ENCODE results near the gene MARS2. TPM values are rescaled to one million over a fixed set of nuclear protein-coding genes. Genes with fewer than 3 reads are reported as not detected.

Gene MARS2
- total RNA-seq, 1 experiment from 2014 or later = 14.4 TPM

- Histone ChIP-seq H3K27me3 (ENCODE audit: insufficient read depth, low read length) (no peaks in the 10 kb centered on the region), H3K36me3 (ENCODE audit: control insufficient read depth in 1 of 2, insufficient read depth in 2 of 2, low read length in 2 of 2) (no peaks in the 10 kb centered on the region), H3K9me3 (ENCODE audit: control insufficient read depth in 1 of 2, insufficient read depth in 1 of 2, low read depth in 1 of 2, low read length in 2 of 2) (no peaks in the 10 kb centered on the region), H4K20me1 (ENCODE audit: insufficient read depth) (no peaks in the 10 kb centered on the region), H3K79me2 (ENCODE audit: insufficient read depth, low read length) (no peaks in the 10 kb centered on the region), H3K4me2 (ENCODE audit: low read length) (no peak overlapping the region), H3K27ac (ENCODE audit: low read depth, low read length) (no peak overlapping the region), H3K4me1 (ENCODE audit: control insufficient read depth in 1 of 2, insufficient read depth in 2 of 2, low read length in 2 of 2) (no peaks in the 10 kb centered on the region), H3K9me2 (ENCODE audit: insufficient read depth) (no peaks in the 10 kb centered on the region), H3K9ac (ENCODE audit: low read length) (no peak overlapping the region), H2AFZ (ENCODE audit: low read depth, low read length, poor library complexity, severe bottlenecking) (no peak overlapping the region), H3K4me3 (replicated peaks in 1 of 2; ENCODE audit: low read depth in 1 of 2, low read length in 2 of 2) (no peak overlapping the region)
- no peak for DNase-seq (ENCODE audit: low read depth, low spot score)
- ChIA-PET RAD21 (ENCODE audit: low non-redundant PET in 1 of 2, low total read pairs in 2 of 2, uncharacterized antibody in 2 of 2, unreplicated experiment in 2 of 2) (no interaction called here), POLR2A (no interaction called here), CTCF (no interaction called here)
- ATAC-seq = no peak
- intact Hi-C loops (cut with micrococcal nuclease) = no loop called here
- no TSS peak for BruUV-seq (replicated peaks)
- TF ChIP-seq EZH2phosphoT487 (IDR thresholded peaks at IDR 0.05; ENCODE audit: borderline replicate concordance) = no peak
- TF ChIP-seq CTCF (IDR thresholded peaks at IDR 0.05 in 2 of 3, conservative IDR thresholded peaks at IDR 0.05 in 1 of 3; ENCODE audit: borderline replicate concordance in 1 of 3, insufficient read depth in 1 of 3, low read depth in 2 of 3, low read length in 2 of 3) = no peak
- TF ChIP-seq SRF (IDR thresholded peaks at IDR 0.05; ENCODE audit: low read depth) = no peak
- TF ChIP-seq YY1 (IDR thresholded peaks at IDR 0.05; ENCODE audit: extremely low read depth, insufficient replicate concordance, low read depth, low read length) = no peak
- no peak for TF ChIP-seq MAX (IDR thresholded peaks at IDR 0.05)
- no peak for TF ChIP-seq ZFX (IDR thresholded peaks at IDR 0.05)
- TF ChIP-seq EZH2 (IDR thresholded peaks at IDR 0.05) = no peak
Observed at GRCh38 chr2:197674591-197674990, 30.6 kb upstream of the MARS2 start.

GRCh38 chr2:197675246-197675645 is 29.9 kb upstream of the MARS2 start, which contains the start of gene RFTN2:
Gene RFTN2, minus strand, starts transcription at chr2:197675587. Its CDS starts 129 bp downstream, at chr2:197675458.
- no peak for ATAC-seq
- RAD21 ChIA-PET (ENCODE audit: low non-redundant PET in 1 of 2, low total read pairs in 2 of 2, uncharacterized antibody in 2 of 2, unreplicated experiment in 2 of 2) = no interaction called here
- TF ChIP-seq ELF1 (IDR thresholded peaks at IDR 0.05; ENCODE audit: borderline replicate concordance, low read depth) = no peak
- TF ChIP-seq SRF (IDR thresholded peaks at IDR 0.05; ENCODE audit: low read depth) = no peak
- TF ChIP-seq JUND (IDR thresholded peaks at IDR 0.05) = no peak
- no peak for TF ChIP-seq CTCF (IDR thresholded peaks at IDR 0.05 in 2 of 3, conservative IDR thresholded peaks at IDR 0.05 in 1 of 3; ENCODE audit: borderline replicate concordance in 1 of 3, insufficient read depth in 1 of 3, low read depth in 2 of 3, low read length in 2 of 3)
- no peak for TF ChIP-seq ATF3 (IDR thresholded peaks at IDR 0.05)
- no peak for TF ChIP-seq SP1 (IDR thresholded peaks at IDR 0.05; ENCODE audit: low read depth)
- no peak for TF ChIP-seq SIN3A (IDR thresholded peaks at IDR 0.05; ENCODE audit: low read depth)
- no peak for TF ChIP-seq ZFX (IDR thresholded peaks at IDR 0.05)
- no peak for TF ChIP-seq YY1 (IDR thresholded peaks at IDR 0.05; ENCODE audit: extremely low read depth, insufficient replicate concordance, low read depth, low read length)
- TF ChIP-seq ZBTB33 (IDR thresholded peaks at IDR 0.05; ENCODE audit: extremely low read depth, insufficient replicate concordance, low read length) = no peak
- no peak for TF ChIP-seq POLR2A (IDR thresholded peaks at IDR 0.05; ENCODE audit: borderline replicate concordance, extremely low read depth, insufficient read depth, insufficient read length)

More at GRCh38 chr2:197675246-197675645, 29.9 kb upstream of the MARS2 start, which contains the start of gene RFTN2:
- Histone ChIP-seq H3K27ac (ENCODE audit: low read depth, low read length) (no peak within 1 kb of the TSS), H3K4me3 (replicated peaks in 1 of 2; ENCODE audit: low read depth in 1 of 2, low read length in 2 of 2) (no peak within 1 kb of the TSS), H3K36me3 (ENCODE audit: control insufficient read depth in 1 of 2, insufficient read depth in 2 of 2, low read length in 2 of 2) (no peaks in the 10 kb centered on the region), H3K4me1 (ENCODE audit: control insufficient read depth in 1 of 2, insufficient read depth in 2 of 2, low read length in 2 of 2) (no peaks in the 10 kb centered on the region), H3K9me2 (ENCODE audit: insufficient read depth) (no peaks in the 10 kb centered on the region), H3K4me2 (ENCODE audit: low read length) (no peak within 1 kb of the TSS), H4K20me1 (ENCODE audit: insufficient read depth) (no peaks in the 10 kb centered on the region), H3K9me3 (ENCODE audit: control insufficient read depth in 1 of 2, insufficient read depth in 1 of 2, low read depth in 1 of 2, low read length in 2 of 2) (no peaks in the 10 kb centered on the region), H3K9ac (ENCODE audit: low read length) (no peak within 1 kb of the TSS), H3K79me2 (ENCODE audit: insufficient read depth, low read length) (no peaks in the 10 kb centered on the region), H2AFZ (ENCODE audit: low read depth, low read length, poor library complexity, severe bottlenecking) (no peak within 1 kb of the TSS), H3K27me3 (ENCODE audit: insufficient read depth, low read length) (no peaks in the 10 kb centered on the region)
- ChIA-PET POLR2A (no interaction called here), CTCF (no interaction called here)
- no peak for DNase-seq (ENCODE audit: low read depth, low spot score)
- BruUV-seq (replicated peaks) = no TSS peak
- intact Hi-C loops (cut with micrococcal nuclease) = no loop called here
